ENCODE data around the gene HMGA1.

- TF ChIP-seq CTCF (IDR thresholded peaks at IDR 0.05) (peak in 5 of 6 experiments; percentile 28 to 60 (median 46)), POLR2A (IDR thresholded peaks at IDR 0.05) (no peak)
These were observed 1.3 kb downstream of the HMGA1 start for GRCh38 chr6:34237722-34238584.
